ENCODE data around the gene INPP4B. TPM values are rescaled to one million over a fixed set of nuclear protein-coding genes. Genes with fewer than 3 reads are reported as not detected.

INPP4B gene
- total RNA-seq, 1 experiment from 2014 or later: 0.07 TPM

GRCh38 chr4:142572071-142572470 lies 274.0 kb downstream of the INPP4B start:
- Histone ChIP-seq H3K27ac (ENCODE audit: insufficient read length, low read depth, low read length) (no peak overlapping the region), H2AFZ (ENCODE audit: low read length) (no peak overlapping the region), H3K23me2 (ENCODE audit: insufficient read length, low read depth, low read length, poor library complexity, severe bottlenecking) (no peaks in the 10 kb centered on the region), H3K18ac (ENCODE audit: insufficient read length, low read depth, low read length) (no peak overlapping the region), H2BK20ac (ENCODE audit: low read depth, low read length, poor library complexity, severe bottlenecking) (no peak overlapping the region), H4K91ac (ENCODE audit: insufficient read length, low read depth, low read length) (no peak overlapping the region), H3K4me1 (ENCODE audit: insufficient read depth, low read length) (no peaks in the 10 kb centered on the region; the same call in 1 of the 2 replicates), H3K27me3 (ENCODE audit: insufficient read depth, low read length) (no peaks in the 10 kb centered on the region), H3K14ac (ENCODE audit: insufficient read depth, low read length) (no peak overlapping the region), H2AK5ac (ENCODE audit: insufficient read length, low read length) (no peak overlapping the region), H3K4me2 (ENCODE audit: insufficient read depth, insufficient read length, low read length) (no peak overlapping the region), H2BK15ac (ENCODE audit: low read depth, low read length) (no peak overlapping the region), H3K9me3 (ENCODE audit: control insufficient read depth, low read depth, low read length) (no peaks in the 10 kb centered on the region), H3K79me2 (ENCODE audit: insufficient read depth, low read length) (no peaks in the 10 kb centered on the region), H4K5ac (ENCODE audit: insufficient read length, low read depth, low read length) (no peak overlapping the region), H2BK120ac (ENCODE audit: low read depth, low read length, poor library complexity, severe bottlenecking) (no peak overlapping the region), H3K56ac (ENCODE audit: insufficient read length, low read depth, low read length) (no peak overlapping the region), H4K20me1 (ENCODE audit: control insufficient read depth, insufficient read depth, insufficient read length) (no peaks in the 10 kb centered on the region), H2BK5ac (ENCODE audit: insufficient read length, low read length) (no peak overlapping the region), H3K4ac (ENCODE audit: low read depth, low read length) (no peak overlapping the region), H3K9ac (ENCODE audit: extremely low read depth, insufficient read length, low read length) (no peak overlapping the region), H3K23ac (ENCODE audit: insufficient read length, low read depth, low read length) (no peak overlapping the region), H4K8ac (replicated peaks; ENCODE audit: insufficient read length, low read depth, low read length) (no peak overlapping the region), H3K79me1 (ENCODE audit: insufficient read depth, low read depth, low read length, poor library complexity, severe bottlenecking) (no peaks in the 10 kb centered on the region), H2BK12ac (ENCODE audit: insufficient read length, low read depth, low read length) (no peak overlapping the region), H3T11ph (ENCODE audit: low read length) (no peak overlapping the region)
- Mint-ChIP-seq H3K27ac (no peak overlapping the region; a peak in 1 of 7 replicates), H3K27me3 (ENCODE audit: low read depth) (no peaks in the 10 kb centered on the region), H3K4me3 (no peak overlapping the region), H3K4me1 (peaks cover 12% of the 10 kb centered on the region in 2 experiments), H3K36me3 (ENCODE audit: insufficient read depth in 1 of 3, low read depth in 3 of 3) (no peaks in the 10 kb centered on the region), H3K9me3 (no peaks in the 10 kb centered on the region)
- no peak for TF ChIP-seq CTCF (conservative IDR thresholded peaks at IDR 0.05)
- DNase-seq: no peak
- no CpG with 5 or more reads among the region's 1 CpG for WGBS (ENCODE audit: extremely low coverage, insufficient read length, low lambda C conversion rate)

Measured in H9 (cell line).